GM12878 (cell line): ENCODE results near the gene ADA. TPM values are rescaled to one million over a fixed set of nuclear protein-coding genes. Genes with fewer than 3 reads are reported as not detected.
A peak's percentile ranks its signal among the peaks of the same experiment; 100 is the strongest.

Experiments used
- ATAC-seq: fragments of 200-7000 bp; cut with Tn5 transposase; 3 replicates; pipeline ENCODE4 v1.9.1; 2020; ENCODE audit warnings: mild to moderate bottlenecking, moderate library complexity
- BruUV-seq: library from RNA; stranded (reverse); fragments of 400-500 nt; replicated peaks from 2 replicates; lab custom pipeline; 2021; lab: Mats Ljungman, UMichigan
- CTCF ChIA-PET: fragments of 300-600 bp; sonication (Branson Sonifier 250); formaldehyde crosslinking; extraction: SDS; loops from one replicate; lab custom pipeline; 2021; ENCODE audit warnings: inconsistent platforms; lab: Yijun Ruan, JAX
- POLR2A ChIA-PET: fragments of 350-600 bp; formaldehyde crosslinking; extraction: SDS; loops from one replicate; lab custom pipeline; 2021; ENCODE audit warnings: inconsistent platforms; lab: Charles Lee
- RAD21 ChIA-PET: fragments of 300-600 bp; sonication (Branson Sonifier 250); formaldehyde crosslinking; loops from one replicate; lab custom pipeline; 2023; ENCODE audit warnings: antibody characterized with exemption; ENCODE audit not compliant: unreplicated experiment; lab: Charles Lee
- SMC1A ChIA-PET: fragments of 300-600 bp; sonication (Branson Sonifier 250); formaldehyde crosslinking; loops from one replicate; lab custom pipeline; 2023; ENCODE audit not compliant: unreplicated experiment, uncharacterized antibody; lab: Charles Lee
- DNase-seq: peaks from one replicate; pipeline ENCODE4 v3.0.0-alpha.2; 2011; ENCODE audit warnings: low read depth, low spot score
- FAIRE-seq: peaks from 3 replicates; lab custom pipeline; 2011; peaks lifted over from hg19 to GRCh38; lab: Jason Lieb, UNC
- H2AFZ ChIP-seq: 2 replicates; pipeline ENCODE4 v1.6.0; 2011; ENCODE audit warnings: low read depth, low read length, control low read depth; ENCODE audit not compliant: control insufficient read depth
- H3K27ac ChIP-seq: 2 replicates; pipeline ENCODE4 v1.5.1; 2011; ENCODE audit warnings: control low read depth; ENCODE audit not compliant: control insufficient read depth, insufficient read depth
- H3K27me3 ChIP-seq, 2 experiments: replicated peaks in 1 of 2; 2 replicates each; pipeline versions ENCODE4 v1.6.0 to v1.6.1; 2011; ENCODE audit warnings: low read length in 1 of 2; ENCODE audit not compliant: control insufficient read depth in 2 of 2, insufficient read depth in 2 of 2
- H3K36me3 ChIP-seq, 2 experiments: 2 replicates each; pipeline ENCODE4 v1.5.1; 2011; ENCODE audit warnings: low read length in 1 of 2; ENCODE audit not compliant: control insufficient read depth in 2 of 2, insufficient read depth in 2 of 2
- H3K4me1 ChIP-seq: 2 replicates; pipeline ENCODE4 v1.6.1; 2011; ENCODE audit warnings: mild to moderate bottlenecking, low read length, moderate library complexity, mixed read lengths; ENCODE audit not compliant: control insufficient read depth, insufficient read depth
- H3K4me2 ChIP-seq: 2 replicates; pipeline ENCODE4 v1.6.0; 2011; ENCODE audit warnings: control low read depth; ENCODE audit not compliant: control insufficient read depth, insufficient read depth
- H3K4me3 ChIP-seq: fragments of 200-600 bp; sonication (generic); 2 replicates; pipeline ENCODE4 v1.5.1; 2016
- H3K79me2 ChIP-seq: 2 replicates; pipeline ENCODE4 v1.6.0; 2011; ENCODE audit warnings: low read length; ENCODE audit not compliant: control insufficient read depth, insufficient read depth
- H3K9ac ChIP-seq: 2 replicates; pipeline ENCODE4 v1.8.0; 2011; ENCODE audit warnings: low read length, control low read depth, mixed read lengths; ENCODE audit not compliant: control insufficient read depth, insufficient read depth
- H3K9me3 ChIP-seq: replicated peaks from 3 replicates; pipeline ENCODE4 v1.5.1; 2011; ENCODE audit warnings: mild to moderate bottlenecking, low read length; ENCODE audit not compliant: control insufficient read depth, insufficient read depth
- H4K20me1 ChIP-seq: 2 replicates; pipeline ENCODE4 v1.6.0; 2011; ENCODE audit not compliant: control insufficient read depth, insufficient read depth
- ZNF384 ChIP-seq: IDR thresholded peaks from 2 replicates; pipeline ENCODE4 v1.6.1; 2012; ENCODE audit warnings: low read depth, mild to moderate bottlenecking, low read length, improper control_type of control experiment, borderline replicate concordance
- whole genome bisulfite sequencing: methylation state at CpG from one replicate; pipeline ENCODE4 v1.1.6; 2016; ENCODE audit warnings: low lambda C conversion rate; ENCODE audit not compliant: insufficient replicate concordance, insufficient coverage; ENCODE audit errors: missing lambda C conversion rate; 5-methylcytosine and 5-hydroxymethylcytosine counted together
- in situ Hi-C: fragments of 300-500 bp; cut with MboI; formaldehyde crosslinking; loops from 9 replicates; pipeline ENCODE4 v1.14.3; 2018; ENCODE audit warnings: mixed read lengths
- intact Hi-C: fragments of 100-400 bp; cut with micrococcal nuclease; formaldehyde crosslinking; loops from one replicate; pipeline ENCODE4 v1.14.2; 2022; ENCODE audit not compliant: unreplicated experiment
- polyA plus RNA-seq, 11 experiments: library from polyadenylated mRNA; depleted of rRNA in 4 of 11; unstranded in 6 of 11; stranded (reverse) in 5 of 11; fragments of >200 nt; fragmentation: Nextera tagmentation in 4 of 11; fragmentation: Illumina TruSeq in 1 of 11; extraction: Ambion mirVana in 4 of 11; extraction: Trizol in 1 of 11; gene quantifications; 1 replicate in 1 of 11; 2 replicates in 10 of 11; pipeline versions ENCODE4 v1.2.1 to v1.2.3, GENCODE V29; 2011 to 2016; ENCODE audit warnings: inconsistent platforms in 2 of 11, missing spikeins in 2 of 11, low read depth in 1 of 11
- total RNA-seq, 4 experiments: library from RNA; depleted of rRNA in 3 of 4; stranded (reverse); fragments of >200 nt in 3 of 4; fragmentation: Illumina TruSeq in 1 of 4; extraction: Trizol in 1 of 4; gene quantifications; 2 replicates each; pipeline versions ENCODE4 v1.2.1 to v1.2.3, GENCODE V29; 2013 to 2021
- TF ChIP-seq, protein P1 (sequence below), 3 experiments: IDR thresholded peaks in 2 of 3; conservative IDR thresholded peaks in 1 of 3; 2 replicates each; pipeline ENCODE4 v1.5.1; 2011; ENCODE audit warnings: low read depth in 3 of 3, low read length in 3 of 3, mild to moderate bottlenecking in 3 of 3, control low read depth in 2 of 3, moderate library complexity in 2 of 3, inconsistent platforms in 1 of 3, mixed read lengths in 1 of 3; ENCODE audit not compliant: control insufficient read depth in 2 of 3, insufficient read depth in 1 of 3; ENCODE audit errors: extremely low read depth in 1 of 3

ADA gene
- total and polyA plus RNA-seq, 10 of the 15 experiments (the other 5 are each of a cell fraction or from before 2014, with no cell fraction given) = 40.9 to 217 (median 90.8) TPM

DNA sequence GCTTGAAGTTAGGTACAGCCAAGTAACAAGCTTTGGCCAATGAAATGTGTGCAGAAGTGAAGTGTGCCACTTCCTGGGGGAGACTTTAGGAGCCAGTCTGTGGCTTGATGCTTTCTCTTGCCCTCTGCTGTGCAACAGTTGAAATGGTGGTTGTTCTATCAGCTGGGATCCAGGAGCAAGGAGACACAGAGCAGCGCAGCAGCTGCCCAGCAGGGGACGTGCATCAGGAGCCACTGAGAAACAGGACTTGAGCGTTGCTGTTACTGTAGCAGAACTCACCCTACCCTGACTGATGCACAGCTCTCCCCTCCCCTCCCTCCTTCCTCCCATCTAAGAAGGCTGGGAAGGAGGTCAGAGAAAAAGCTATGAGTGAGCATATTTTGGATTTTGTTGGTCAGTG is 44.8 kb upstream of the ADA start:
- ATAC-seq = peak; percentile 37
- TF ChIP-seq ZNF384 = no peak
- TF ChIP-seq, protein P1, sequence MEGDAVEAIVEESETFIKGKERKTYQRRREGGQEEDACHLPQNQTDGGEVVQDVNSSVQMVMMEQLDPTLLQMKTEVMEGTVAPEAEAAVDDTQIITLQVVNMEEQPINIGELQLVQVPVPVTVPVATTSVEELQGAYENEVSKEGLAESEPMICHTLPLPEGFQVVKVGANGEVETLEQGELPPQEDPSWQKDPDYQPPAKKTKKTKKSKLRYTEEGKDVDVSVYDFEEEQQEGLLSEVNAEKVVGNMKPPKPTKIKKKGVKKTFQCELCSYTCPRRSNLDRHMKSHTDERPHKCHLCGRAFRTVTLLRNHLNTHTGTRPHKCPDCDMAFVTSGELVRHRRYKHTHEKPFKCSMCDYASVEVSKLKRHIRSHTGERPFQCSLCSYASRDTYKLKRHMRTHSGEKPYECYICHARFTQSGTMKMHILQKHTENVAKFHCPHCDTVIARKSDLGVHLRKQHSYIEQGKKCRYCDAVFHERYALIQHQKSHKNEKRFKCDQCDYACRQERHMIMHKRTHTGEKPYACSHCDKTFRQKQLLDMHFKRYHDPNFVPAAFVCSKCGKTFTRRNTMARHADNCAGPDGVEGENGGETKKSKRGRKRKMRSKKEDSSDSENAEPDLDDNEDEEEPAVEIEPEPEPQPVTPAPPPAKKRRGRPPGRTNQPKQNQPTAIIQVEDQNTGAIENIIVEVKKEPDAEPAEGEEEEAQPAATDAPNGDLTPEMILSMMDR (IDR thresholded peaks at IDR 0.05 in 2 of 3, conservative IDR thresholded peaks at IDR 0.05 in 1 of 3; ENCODE audit: control insufficient read depth in 2 of 3, extremely low read depth in 1 of 3, insufficient read depth in 1 of 3, low read depth in 3 of 3, low read length in 3 of 3) = peak in 1 of 3 experiments; percentile 7; a peak in 1 of 6 replicates
- no peaks in the 10 kb centered on the region for H4K20me1 ChIP-seq
- in situ Hi-C loops = no loop called here
- H3K27me3 ChIP-seq = no peaks in the 10 kb centered on the region; a peak in 1 of 4 replicates
- peak overlapping the region; percentile 15; the same call in 1 of the 2 replicates for H2AFZ ChIP-seq
- BruUV-seq = no TSS peak
- H3K36me3 ChIP-seq = no peaks in the 10 kb centered on the region
- H3K4me1 ChIP-seq = peaks cover 25% of the 10 kb centered on the region
- no peaks in the 10 kb centered on the region; the same call in 2 of the 3 replicates for H3K9me3 ChIP-seq
- H3K27ac ChIP-seq = peak overlapping the region; percentile 46
- H3K79me2 ChIP-seq = no peaks in the 10 kb centered on the region
- H3K4me3 ChIP-seq = 0 out of 2 replicates have a peak overlapping the region, but pooled peaks have one; percentile 4
- 100% methylated on average over 3 of the region's 3 CpGs for WGBS
- intact Hi-C loops = no loop called here
- ChIA-PET POLR2A (interaction anchor here (0.6 kb wide), 2 partner anchors 19 to 266 kb away, joined by 3 to 8 read pairs; no protein-coding TSS in a partner anchor), SMC1A (interaction anchor here (1.2 kb wide), 1 partner anchor 11 kb away, joined by 5 read pairs; no protein-coding TSS in a partner anchor), CTCF (interaction anchor here (0.9 to 2.7 kb wide), 3 partner anchors 11 to 120 kb away, joined by 4 to 11 read pairs (median 5); no protein-coding TSS in a partner anchor), RAD21 (interaction anchor here (0.8 kb wide), 1 partner anchor 11 kb away, joined by 3 read pairs; no protein-coding TSS in a partner anchor)
- H3K4me2 ChIP-seq = peak overlapping the region; percentile 31; the same call in 1 of the 2 replicates
- no peak for FAIRE-seq
- H3K9ac ChIP-seq = no peak overlapping the region
- no peak for DNase-seq
